Dedifferentiated amniotic fluid mesenchymal stem cell (primary cell): Measurements from ENCODE around the gene SPSB4.
"Not testable (repeated sequence)": the region's sequence is repeated elsewhere in the genome, so short reads cannot be mapped to it uniquely, and the experiment has no call there.

Experiments used
- DNase-seq: peaks from one replicate; pipeline ENCODE4 v3.0.0-alpha.2; 2016; ENCODE audit errors: extremely low spot score

The SPSB4 gene

DNA sequence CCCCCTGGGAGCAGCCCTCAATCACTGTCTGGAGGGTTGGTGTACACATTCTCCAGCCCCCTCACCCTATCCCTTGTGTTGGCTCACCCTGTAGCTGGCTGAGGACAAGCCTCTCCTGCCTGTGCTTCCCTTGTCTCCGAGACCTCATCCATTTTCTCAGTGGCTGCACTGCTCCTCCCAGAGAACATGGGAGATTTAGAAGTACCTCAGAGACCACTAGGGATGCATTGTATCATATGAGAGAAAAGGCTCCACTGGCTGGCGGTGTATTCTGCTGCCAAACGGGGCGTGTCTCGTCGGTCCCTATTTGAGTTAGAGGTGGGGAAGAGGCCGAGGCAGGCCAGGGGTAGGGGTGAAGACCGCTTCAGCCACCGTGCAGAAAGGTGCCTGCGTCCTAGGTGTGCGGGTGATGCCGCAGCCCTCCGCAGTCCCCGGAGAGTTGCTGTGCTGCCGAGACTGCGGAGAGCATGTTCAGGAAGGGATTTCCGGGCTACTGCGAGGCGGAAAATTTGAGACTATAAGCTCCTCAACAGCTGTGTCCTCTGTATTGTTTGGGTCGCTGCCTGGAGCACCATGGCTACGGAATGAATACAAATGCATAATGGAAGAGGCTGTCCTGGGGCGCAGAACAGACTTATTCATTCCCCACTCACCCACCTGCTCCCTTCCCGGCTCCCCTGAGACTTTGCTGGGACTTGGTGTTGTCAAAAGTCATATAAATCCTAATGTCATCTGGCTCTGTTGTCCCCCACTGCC lies 43.8 kb downstream of the SPSB4 start:
- peak; percentile 76 for DNase-seq

GRCh38 chr3:141095546-141095937 lies 44.4 kb downstream of the SPSB4 start:
- DNase-seq, result no peak

DNA sequence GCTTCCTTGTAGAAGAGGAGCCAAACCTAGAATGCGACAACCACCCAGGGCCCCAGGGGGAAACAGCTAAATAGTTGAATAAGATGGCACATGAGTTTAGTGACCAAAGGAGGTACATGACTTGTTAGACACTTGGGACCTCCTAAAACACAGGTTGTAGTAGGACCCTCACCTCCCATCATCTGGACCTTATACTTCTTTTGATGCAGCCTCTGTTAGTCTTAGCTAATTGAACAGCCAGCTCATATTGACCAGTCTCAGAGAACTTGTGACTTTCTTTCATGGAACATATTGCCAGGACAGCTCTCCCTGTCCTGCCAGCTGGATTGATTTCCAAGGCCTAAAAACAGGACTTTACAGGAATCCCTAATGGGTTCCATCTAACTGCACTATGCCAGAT lies 45.0 kb downstream of the SPSB4 start:
- no peak for DNase-seq

- no peak for DNase-seq
Observed at GRCh38 chr3:141096981-141097380, 45.8 kb downstream of the SPSB4 start.

DNA sequence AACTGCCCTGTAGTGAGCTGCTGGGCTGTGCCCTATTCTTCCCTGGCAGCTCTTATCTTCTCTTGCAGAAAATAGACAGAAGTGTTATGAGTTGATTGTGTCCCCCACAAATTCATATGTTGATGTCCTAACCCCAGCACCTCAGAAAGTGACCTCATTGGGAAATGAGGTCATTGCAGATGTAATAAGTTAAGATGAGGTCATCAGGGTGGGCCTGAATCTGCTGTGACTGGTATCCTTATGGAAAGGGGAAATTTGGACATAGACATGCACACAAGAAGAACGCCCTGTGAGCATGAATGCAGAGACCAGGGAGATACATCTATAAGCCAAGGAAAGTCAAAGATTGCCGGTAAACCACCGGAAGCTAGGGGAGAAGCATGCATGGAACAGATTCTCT lies 49.0 kb downstream of the SPSB4 start:
- DNase-seq, result no peak

- DNase-seq, result no peak
Observed at GRCh38 chr3:141100531-141101320, 49.6 kb downstream of the SPSB4 start.

GRCh38 chr3:141102372-141102771 lies 51.2 kb downstream of the SPSB4 start:
- DNase-seq, result no peak

DNA sequence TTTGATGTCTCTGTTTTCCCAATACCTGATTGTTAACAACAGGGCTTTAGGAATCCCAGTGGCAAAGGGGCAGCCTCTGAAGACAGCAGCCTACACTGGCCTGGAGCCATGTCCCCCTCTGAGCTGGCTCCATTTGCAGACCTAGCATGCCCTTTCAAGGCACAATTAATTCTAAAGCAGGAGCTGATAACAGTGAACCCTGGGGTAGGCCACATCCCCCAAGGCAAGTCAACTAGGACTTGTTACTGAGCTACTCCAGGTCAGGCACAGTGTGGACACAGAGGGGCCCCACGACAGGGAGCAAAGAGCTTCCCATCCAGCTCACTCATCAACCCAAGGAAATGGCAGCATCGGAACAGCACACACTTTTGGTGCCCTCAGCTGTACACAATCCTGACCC lies 51.9 kb downstream of the SPSB4 start:
- DNase-seq, result no peak

DNA sequence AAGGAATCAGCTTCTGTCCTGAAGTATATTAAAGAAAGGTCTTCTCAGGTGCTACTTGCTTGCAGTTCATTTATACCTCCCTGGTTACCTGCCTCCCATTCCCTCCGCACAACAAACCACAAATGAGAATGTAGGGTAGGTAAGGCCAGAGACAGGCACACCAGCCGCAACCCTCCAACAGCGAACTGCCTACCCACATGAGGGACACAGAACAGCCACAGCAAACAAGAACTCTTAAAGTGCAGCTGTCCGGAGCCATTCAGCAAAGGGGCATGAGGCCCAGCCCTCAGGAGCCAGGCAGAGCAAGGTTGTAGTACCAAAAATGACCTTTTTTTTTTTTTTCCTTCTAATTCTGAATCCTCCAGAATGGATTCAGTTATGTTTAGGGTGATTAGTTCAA lies 52.4 kb downstream of the SPSB4 start:
- no peak for DNase-seq

- no peak for DNase-seq
Observed at GRCh38 chr3:141104151-141104821, 53.1 kb downstream of the SPSB4 start.

DNA sequence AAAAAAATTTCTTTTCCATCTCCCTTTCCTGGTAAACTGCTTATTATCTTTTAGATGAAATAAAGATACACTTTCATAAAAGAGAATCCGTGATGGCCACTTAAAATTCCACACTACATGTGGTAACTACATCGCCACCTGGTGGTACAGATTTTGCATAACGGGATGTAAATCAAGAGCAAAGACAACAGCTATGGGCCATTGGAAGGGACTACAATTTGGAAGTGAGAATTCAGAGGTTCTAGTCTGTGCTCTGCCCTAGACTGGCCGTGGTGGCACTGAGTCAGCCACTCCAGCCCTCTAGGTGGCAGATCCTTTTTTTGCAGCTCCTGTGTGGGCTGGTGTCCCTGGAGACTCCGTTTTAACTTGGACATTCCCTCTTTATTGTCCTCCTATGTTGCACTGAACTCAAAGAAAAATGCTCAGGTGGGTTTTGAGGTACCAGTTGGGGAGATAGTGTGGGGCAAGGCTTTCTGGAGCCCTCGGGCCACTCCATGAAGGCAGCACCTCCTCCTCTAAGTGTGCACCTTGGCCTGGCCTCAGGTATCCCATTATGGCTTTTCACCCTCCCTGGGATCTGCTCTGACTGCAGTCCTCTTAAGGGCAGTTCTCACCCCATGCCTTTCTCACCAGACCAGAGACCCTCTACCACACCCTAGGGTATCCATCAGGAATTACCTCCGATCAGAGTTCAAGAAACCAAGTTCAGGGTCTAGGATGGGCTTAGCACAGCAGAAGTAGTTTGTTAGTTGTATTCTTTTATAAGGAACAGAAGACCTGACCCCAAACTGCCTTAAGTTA lies 54.9 kb downstream of the SPSB4 start:
- DNase-seq, result peak; percentile 89

- DNase-seq, result no peak
Observed at GRCh38 chr3:141106842-141107241, 55.7 kb downstream of the SPSB4 start.

GRCh38 chr3:141108039-141108438 lies 56.9 kb downstream of the SPSB4 start:
- no peak for DNase-seq

DNA sequence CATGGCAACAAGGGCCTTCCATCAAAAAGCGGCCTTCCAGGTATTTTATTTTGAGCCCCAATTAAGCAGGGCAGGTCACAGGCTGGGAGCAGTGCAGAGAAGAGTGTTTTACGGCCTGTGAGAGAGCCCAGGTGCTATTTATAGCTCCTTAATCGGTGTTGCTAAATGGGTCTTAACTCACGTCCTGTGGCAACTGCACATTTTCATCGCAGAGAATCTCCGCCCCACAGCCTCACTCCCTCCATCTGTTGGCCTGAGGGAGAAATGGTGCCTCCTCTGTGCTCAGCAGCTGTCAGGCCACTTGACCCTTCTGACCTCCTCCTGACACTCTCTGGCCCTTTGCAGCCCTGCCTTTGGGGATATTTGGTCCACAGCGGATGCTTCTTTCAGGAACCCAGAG lies 58.6 kb downstream of the SPSB4 start:
- no peak for DNase-seq

DNA sequence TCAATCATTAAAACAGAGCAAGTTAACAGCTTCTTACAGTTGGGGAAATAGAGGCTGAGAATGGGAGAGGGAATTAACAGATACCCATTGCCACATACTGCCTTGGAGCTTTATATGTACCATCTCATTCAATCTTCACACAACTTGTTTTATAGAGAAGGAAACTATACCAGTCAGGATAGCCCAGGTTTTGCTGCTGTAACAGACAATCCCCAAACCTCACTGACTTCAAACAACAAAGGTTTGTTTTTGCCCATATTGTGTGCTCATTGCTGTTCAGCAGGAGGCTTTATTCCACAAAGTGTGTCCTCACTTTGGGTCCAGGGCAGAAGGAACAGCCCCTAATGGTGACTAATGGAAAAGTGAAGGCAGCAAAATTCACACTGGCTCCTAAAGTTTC lies 59.2 kb downstream of the SPSB4 start:
- DNase-seq, result no peak

GRCh38 chr3:141111364-141112155 lies 60.4 kb downstream of the SPSB4 start:
- DNase-seq, result no peak

- no peak for DNase-seq
Observed at GRCh38 chr3:141112686-141113297, 61.6 kb downstream of the SPSB4 start.

DNA sequence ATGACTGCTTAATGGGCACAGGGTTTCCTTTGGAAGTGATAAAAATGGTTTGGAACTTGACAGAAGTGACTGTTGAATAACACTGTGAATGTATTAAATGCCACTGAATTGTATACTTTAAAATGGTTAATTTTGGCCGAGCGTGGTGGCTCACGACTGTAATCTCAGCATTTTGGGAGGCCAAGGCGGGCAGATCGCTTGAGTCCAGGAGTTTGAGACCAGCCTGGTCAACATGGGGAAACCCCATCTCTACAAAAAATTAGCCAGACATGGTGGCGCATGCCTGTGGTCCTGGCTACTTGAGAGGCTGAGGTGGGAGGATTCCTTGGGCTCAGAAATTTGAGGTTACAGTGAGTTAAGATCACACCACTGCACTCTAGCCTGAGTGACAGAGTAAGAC lies 62.5 kb downstream of the SPSB4 start:
- DNase-seq, result not testable (repeated sequence)

DNA sequence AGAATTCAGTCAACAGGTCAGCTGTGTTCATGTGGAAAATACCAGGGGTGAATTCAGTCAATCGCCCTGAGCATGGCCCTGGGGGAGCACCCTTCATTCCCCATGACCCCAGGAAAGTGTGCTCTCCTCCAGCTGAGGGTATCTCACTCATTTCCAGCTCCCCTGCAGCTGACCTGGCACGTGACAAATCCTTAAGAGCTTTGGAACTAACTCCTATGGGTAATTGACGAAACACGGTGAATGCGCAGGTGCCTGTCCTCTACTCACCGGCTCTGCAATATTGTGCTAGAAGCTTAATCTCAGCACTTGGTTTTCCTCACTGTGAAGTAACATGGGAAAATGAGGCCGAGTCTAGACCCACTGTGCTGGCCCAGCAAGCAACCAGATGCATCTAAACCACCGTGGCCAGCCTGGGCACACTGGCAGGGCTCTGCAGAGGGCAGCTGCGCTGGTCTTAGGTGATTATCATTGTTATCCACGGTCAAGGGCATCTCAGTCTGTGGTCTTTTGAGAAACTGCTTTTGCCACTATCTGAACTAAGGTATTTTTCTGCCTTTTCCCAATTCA lies 63.1 kb downstream of the SPSB4 start:
- DNase-seq, result no peak

GRCh38 chr3:141114816-141115460 lies 63.8 kb downstream of the SPSB4 start:
- no peak for DNase-seq
